Fibroblast of pulmonary artery (primary cell): ENCODE results near the gene UGT1A8.
"Not testable (repeated sequence)": the region's sequence is repeated elsewhere in the genome, so short reads cannot be mapped to it uniquely, and the experiment has no call there.

ENCODE experiments used
- DNase-seq: peaks from one replicate; pipeline ENCODE4 v3.0.0-alpha.2; 2010; ENCODE audit warnings: low read depth
- H3K4me3 ChIP-seq: replicated peaks from 2 replicates; pipeline ENCODE4 v1.5.1; 2011; ENCODE audit warnings: low read depth, mild to moderate bottlenecking, control low read depth, low read length, moderate library complexity
- TF ChIP-seq, protein P1 (sequence below): IDR thresholded peaks from 2 replicates; pipeline ENCODE4 v1.5.1; 2011; ENCODE audit warnings: mild to moderate bottlenecking, control low read depth, low read length, inconsistent platforms; ENCODE audit errors: missing control alignments

UGT1A8 gene

GRCh38 chr2:233605680-233606079, 11.8 kb upstream of the UGT1A8 start:
- TF ChIP-seq, protein P1, sequence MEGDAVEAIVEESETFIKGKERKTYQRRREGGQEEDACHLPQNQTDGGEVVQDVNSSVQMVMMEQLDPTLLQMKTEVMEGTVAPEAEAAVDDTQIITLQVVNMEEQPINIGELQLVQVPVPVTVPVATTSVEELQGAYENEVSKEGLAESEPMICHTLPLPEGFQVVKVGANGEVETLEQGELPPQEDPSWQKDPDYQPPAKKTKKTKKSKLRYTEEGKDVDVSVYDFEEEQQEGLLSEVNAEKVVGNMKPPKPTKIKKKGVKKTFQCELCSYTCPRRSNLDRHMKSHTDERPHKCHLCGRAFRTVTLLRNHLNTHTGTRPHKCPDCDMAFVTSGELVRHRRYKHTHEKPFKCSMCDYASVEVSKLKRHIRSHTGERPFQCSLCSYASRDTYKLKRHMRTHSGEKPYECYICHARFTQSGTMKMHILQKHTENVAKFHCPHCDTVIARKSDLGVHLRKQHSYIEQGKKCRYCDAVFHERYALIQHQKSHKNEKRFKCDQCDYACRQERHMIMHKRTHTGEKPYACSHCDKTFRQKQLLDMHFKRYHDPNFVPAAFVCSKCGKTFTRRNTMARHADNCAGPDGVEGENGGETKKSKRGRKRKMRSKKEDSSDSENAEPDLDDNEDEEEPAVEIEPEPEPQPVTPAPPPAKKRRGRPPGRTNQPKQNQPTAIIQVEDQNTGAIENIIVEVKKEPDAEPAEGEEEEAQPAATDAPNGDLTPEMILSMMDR: no peak
- no peak for DNase-seq
- no peak overlapping the region for H3K4me3 ChIP-seq

- TF ChIP-seq, protein P1: no peak
Observed at GRCh38 chr2:233611284-233611683, 6.1 kb upstream of the UGT1A8 start.

DNA sequence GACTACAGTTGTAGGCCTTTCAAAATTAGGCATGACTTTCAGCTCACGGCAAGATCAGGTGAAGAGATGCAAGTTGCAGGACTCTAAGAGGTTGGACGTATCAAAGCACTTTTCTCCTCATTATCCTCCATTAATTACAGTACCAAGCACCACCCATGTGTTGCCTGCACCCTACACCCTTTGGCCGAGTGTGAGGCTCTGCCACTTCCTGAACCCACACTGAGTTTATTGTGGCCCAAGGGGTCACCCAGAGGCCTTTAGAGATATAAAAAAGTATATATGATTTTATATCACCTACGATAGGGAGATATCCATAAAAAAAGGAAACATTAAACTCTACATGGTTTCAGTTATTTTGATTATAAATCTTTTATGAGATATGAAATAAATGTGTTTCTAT, 2.8 kb downstream of the UGT1A8 start:
- H3K4me3 ChIP-seq: no peak overlapping the region
- DNase-seq: no peak
- TF ChIP-seq, protein P1: no peak

More at GRCh38 chr2:233611284-233611683, 6.1 kb upstream of the UGT1A8 start:
- H3K4me3 ChIP-seq: no peak overlapping the region
- DNase-seq: no peak

DNA sequence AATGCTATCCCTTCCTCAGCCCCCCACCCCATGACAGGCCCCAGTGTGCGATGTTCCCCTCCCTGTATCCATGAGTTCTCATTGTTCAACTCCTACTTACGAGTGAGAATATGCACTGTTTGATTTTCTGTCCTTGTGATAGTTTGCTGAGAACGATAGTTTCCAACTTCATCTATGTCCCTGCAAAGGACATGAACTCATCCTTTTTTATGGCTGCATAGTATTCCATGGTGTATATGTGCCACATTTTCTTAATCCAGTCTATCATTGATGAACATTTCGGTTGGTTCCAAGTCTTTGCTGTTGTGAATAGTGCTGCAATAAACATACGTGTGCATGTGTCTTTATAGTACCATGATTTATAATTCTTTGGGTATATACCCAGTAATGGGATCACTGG, 4.4 kb downstream of the UGT1A8 start:
- DNase-seq: not testable (repeated sequence)

DNA sequence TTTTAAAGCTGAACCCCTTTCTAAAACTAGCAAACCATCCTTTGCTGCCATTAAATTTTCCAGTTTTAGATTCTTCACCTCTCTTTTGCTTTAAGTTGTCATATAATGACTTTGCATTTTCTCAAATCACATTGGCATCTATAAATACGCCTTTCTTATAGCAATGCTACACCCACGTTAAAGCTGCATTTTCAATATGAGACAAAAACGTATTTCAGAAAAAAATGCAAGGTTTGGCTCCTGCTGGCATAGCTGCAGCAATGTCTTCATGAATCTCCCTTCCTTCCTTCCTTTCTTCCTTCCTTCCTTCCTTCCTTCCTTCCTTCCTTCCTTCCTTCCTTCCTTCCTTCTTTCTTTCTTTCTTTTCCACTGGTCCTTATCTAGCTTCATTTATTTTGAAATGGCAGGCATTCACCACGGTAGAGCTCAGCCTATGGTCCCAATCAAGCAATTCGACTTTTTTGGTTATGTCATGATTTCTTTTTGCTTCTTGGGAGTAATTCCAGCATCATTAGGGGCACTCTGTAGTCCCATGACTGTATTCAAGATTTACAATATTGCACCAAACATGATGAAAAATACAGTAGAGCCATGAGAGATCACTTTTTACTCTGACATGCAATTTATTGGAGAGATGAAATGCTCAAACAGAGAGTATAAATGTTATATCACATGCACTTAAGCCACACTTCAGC, 10.0 kb downstream of the UGT1A8 start:
- TF ChIP-seq, protein P1: no peak
- no peak overlapping the region for H3K4me3 ChIP-seq
- no peak for DNase-seq

More for the DNA sequence above, 4.4 kb downstream of the UGT1A8 start:
- not testable (repeated sequence) for H3K4me3 ChIP-seq

DNA sequence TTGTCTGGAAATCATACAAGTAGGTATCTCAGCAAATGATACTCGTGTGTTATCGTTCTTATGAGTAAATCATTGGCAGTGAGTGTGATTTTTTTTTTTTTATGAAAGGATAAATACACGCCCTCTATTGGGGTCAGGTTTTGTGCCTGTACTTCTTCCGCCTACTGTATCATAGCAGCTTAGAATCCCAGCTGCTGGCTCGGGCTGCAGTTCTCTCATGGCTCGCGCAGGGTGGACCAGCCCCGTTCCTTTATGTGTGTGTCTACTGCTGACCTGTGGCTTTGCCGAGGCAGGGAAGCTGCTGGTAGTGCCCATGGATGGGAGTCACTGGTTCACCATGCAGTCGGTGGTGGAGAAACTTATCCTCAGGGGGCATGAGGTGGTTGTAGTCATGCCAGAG, 18.9 kb downstream of the UGT1A8 start, which contains the start of gene UGT1A10:
Gene UGT1A10, plus strand, starts transcription at position 143 of the 400 bp plus-strand sequence. Its CDS starts 75 bp downstream, at position 218.
- not testable (repeated sequence) for DNase-seq, H3K4me3 ChIP-seq

DNA sequence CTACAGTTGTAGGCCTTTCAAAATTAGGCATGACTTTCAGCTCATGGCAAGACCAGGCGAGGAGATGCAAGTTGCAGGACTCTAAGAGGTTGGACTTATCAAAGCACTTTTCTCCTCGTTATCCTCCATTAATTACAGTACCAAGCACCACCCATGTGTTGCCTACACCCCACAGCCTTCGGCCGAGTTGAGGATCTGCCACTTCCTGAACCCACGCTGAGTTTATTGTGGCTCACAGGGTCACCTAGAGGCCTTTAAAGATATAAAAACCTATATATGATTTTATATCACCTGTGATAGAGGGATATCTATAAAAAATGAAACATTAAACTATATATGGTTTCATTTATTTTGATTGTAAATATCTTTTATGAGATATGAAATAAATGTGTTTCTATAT, 21.4 kb downstream of the UGT1A8 start:
- H3K4me3 ChIP-seq: no peak overlapping the region
- DNase-seq: no peak
- TF ChIP-seq, protein P1: no peak

DNA sequence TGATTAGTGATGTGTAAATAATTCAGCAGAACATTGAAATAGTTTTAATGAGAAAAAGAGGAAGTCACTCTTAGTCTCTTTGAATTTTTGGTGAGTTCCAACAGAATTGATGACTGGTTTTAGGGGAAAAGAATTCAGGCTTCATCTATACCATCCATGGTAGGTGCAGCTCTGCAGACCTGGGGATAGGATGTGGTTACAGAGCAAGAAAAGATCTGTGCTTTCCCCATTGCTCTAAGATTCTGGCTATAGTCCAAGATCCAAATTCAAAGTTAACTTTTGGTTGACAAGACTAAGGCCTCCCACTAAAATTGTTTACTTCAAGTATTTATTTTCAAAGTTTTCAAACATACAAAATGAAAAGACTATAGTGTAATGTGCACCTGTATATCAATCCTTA, 22.4 kb downstream of the UGT1A8 start:
- no peak for DNase-seq
- H3K4me3 ChIP-seq: no peak overlapping the region
- TF ChIP-seq, protein P1: no peak
